ENCODE measurements around the gene KCNMB2. TPM values are rescaled to one million over a fixed set of nuclear protein-coding genes. Genes with fewer than 3 reads are reported as not detected.
"Not testable (repeated sequence)": the region's sequence is repeated elsewhere in the genome, so short reads cannot be mapped to it uniquely, and the experiment has no call there.

The KCNMB2 gene
- total RNA-seq, 1 donor, result not detected

GRCh38 chr3:178508443-178508825 is 27.8 kb upstream of the KCNMB2 start:
- no peak overlapping the region for H3K4me3 ChIP-seq (ENCODE audit: low read depth, low read length)
- DNase-seq (ENCODE audit: low read depth), result no peak
- no peak for TF ChIP-seq CTCF (IDR thresholded peaks at IDR 0.05; ENCODE audit: insufficient read depth, low read length)

GRCh38 chr3:178510496-178510895 is 25.7 kb upstream of the KCNMB2 start:
- no peak overlapping the region for H3K4me3 ChIP-seq (ENCODE audit: low read depth, low read length)
- TF ChIP-seq CTCF (IDR thresholded peaks at IDR 0.05; ENCODE audit: insufficient read depth, low read length), result no peak
- no peak for DNase-seq (ENCODE audit: low read depth)

GRCh38 chr3:178512647-178513046 is 23.6 kb upstream of the KCNMB2 start:
- no peak for TF ChIP-seq CTCF (IDR thresholded peaks at IDR 0.05; ENCODE audit: insufficient read depth, low read length)
- DNase-seq (ENCODE audit: low read depth), result no peak
- H3K4me3 ChIP-seq (ENCODE audit: low read depth, low read length), result no peak overlapping the region

- no peak overlapping the region for H3K4me3 ChIP-seq (ENCODE audit: low read depth, low read length)
- no peak for TF ChIP-seq CTCF (IDR thresholded peaks at IDR 0.05; ENCODE audit: insufficient read depth, low read length)
- DNase-seq (ENCODE audit: low read depth), result no peak
These were observed 22.5 kb upstream of the KCNMB2 start for GRCh38 chr3:178513546-178514380.

- DNase-seq (ENCODE audit: low read depth), result no peak
- TF ChIP-seq CTCF (IDR thresholded peaks at IDR 0.05; ENCODE audit: insufficient read depth, low read length), result no peak
- no peak overlapping the region for H3K4me3 ChIP-seq (ENCODE audit: low read depth, low read length)
These were observed 21.8 kb upstream of the KCNMB2 start for GRCh38 chr3:178514401-178514800.

- DNase-seq (ENCODE audit: low read depth); H3K4me3 ChIP-seq (ENCODE audit: low read depth, low read length): not testable (repeated sequence)
These were observed 21.0 kb upstream of the KCNMB2 start for GRCh38 chr3:178515076-178515744.

- no peak overlapping the region for H3K4me3 ChIP-seq (ENCODE audit: low read depth, low read length)
- no peak for DNase-seq (ENCODE audit: low read depth)
- TF ChIP-seq CTCF (IDR thresholded peaks at IDR 0.05; ENCODE audit: insufficient read depth, low read length), result no peak
These were observed 18.4 kb upstream of the KCNMB2 start for GRCh38 chr3:178517665-178518334.

All from fibroblast of the aortic adventitia (primary cell).